DMS 273 (cell line): ENCODE results near the gene DAB2IP.

Source experiments
- DNase-seq: peaks from one replicate; lab custom pipeline; 2025; ENCODE audit not compliant: unreplicated experiment; lab: John Stamatoyannopoulos, UW

DAB2IP gene

GRCh38 chr9:121813519-121814210, 162.2 kb downstream of the DAB2IP start:
- DNase-seq = no peak

- DNase-seq = no peak
Observed at GRCh38 chr9:121814594-121814993, 163.2 kb downstream of the DAB2IP start.

GRCh38 chr9:121815084-121815483, 163.7 kb downstream of the DAB2IP start:
- DNase-seq = no peak

GRCh38 chr9:121815546-121816448, 164.4 kb downstream of the DAB2IP start:
- no peak for DNase-seq

- no peak for DNase-seq
Observed at GRCh38 chr9:121816449-121816817, 165.0 kb downstream of the DAB2IP start.

GRCh38 chr9:121816845-121817450, 165.5 kb downstream of the DAB2IP start:
- DNase-seq = no peak

- no peak for DNase-seq
Observed at GRCh38 chr9:121817476-121817875, 166.0 kb downstream of the DAB2IP start.

- no peak for DNase-seq
Observed at GRCh38 chr9:121818016-121818661, 166.7 kb downstream of the DAB2IP start.

GRCh38 chr9:121818841-121819427, 167.5 kb downstream of the DAB2IP start:
- no peak for DNase-seq

- DNase-seq = peak; percentile 75
Observed at GRCh38 chr9:121819428-121820231, 168.2 kb downstream of the DAB2IP start.

- no peak for DNase-seq
Observed at GRCh38 chr9:121820286-121821005, 169.0 kb downstream of the DAB2IP start.

GRCh38 chr9:121821326-121821725, 169.9 kb downstream of the DAB2IP start:
- DNase-seq = no peak

GRCh38 chr9:121822093-121823085, 171.0 kb downstream of the DAB2IP start:
- peak; percentile 63 for DNase-seq

GRCh38 chr9:121823451-121824169, 172.2 kb downstream of the DAB2IP start:
- no peak for DNase-seq

- peak; percentile 41 for DNase-seq
Observed at GRCh38 chr9:121824651-121825030, 173.2 kb downstream of the DAB2IP start.

GRCh38 chr9:121825031-121825691, 173.7 kb downstream of the DAB2IP start:
- DNase-seq = peak; percentile 41

- DNase-seq = no peak
Observed at GRCh38 chr9:121826711-121827110, 175.3 kb downstream of the DAB2IP start.
